ENCODE measurements around the gene TYW1B. TPM values are rescaled to one million over a fixed set of nuclear protein-coding genes. Genes with fewer than 3 reads are reported as not detected.
"Not testable (repeated sequence)": the region's sequence is repeated elsewhere in the genome, so short reads cannot be mapped to it uniquely, and the experiment has no call there.

The TYW1B gene
- total RNA-seq, 1 experiment from 2014 or later = 3.9 TPM

DNA sequence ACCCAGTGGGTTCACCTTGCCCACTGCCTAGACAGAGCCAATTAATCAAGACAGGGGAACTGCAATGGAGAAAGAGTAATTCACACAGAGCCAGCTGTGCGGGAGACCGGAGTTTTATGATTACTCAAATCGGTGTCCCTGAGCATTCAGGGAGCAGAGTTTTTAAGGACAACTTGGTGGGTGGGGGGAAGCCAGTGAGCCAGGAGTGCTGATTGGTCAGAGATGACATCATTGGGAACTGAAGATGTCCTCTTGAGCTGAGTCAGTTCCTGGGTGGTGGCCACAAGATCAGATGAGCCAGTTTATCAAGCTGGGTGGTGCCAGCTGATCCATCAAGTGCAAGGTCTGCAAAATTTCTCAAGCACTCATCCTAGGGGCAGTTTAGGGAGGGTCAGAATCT is 240.7 kb downstream of the TYW1B start:
- H3K4me2 ChIP-seq (ENCODE audit: low read length); H3K9me3 ChIP-seq (ENCODE audit: low read length); DNase-seq; BruUV-seq (replicated peaks); H4K20me1 ChIP-seq (ENCODE audit: low read length); H3K4me1 ChIP-seq (ENCODE audit: insufficient read depth, low read length); H2AFZ ChIP-seq (ENCODE audit: low read length); POLR2A ChIA-PET (ENCODE audit: unreplicated experiment); H3K9me2 ChIP-seq (replicated peaks; ENCODE audit: low read length); H3F3A ChIP-seq (ENCODE audit: low read length, unreplicated experiment); H3K9ac ChIP-seq (ENCODE audit: low read length); ATAC-seq; H3K36me3 ChIP-seq (ENCODE audit: low read depth, low read length); H3K79me2 ChIP-seq (ENCODE audit: low read length); H3K27me3 ChIP-seq (ENCODE audit: low read length); H3K27ac ChIP-seq (ENCODE audit: low read length); intact Hi-C loops (cut with micrococcal nuclease); H3K4me3 ChIP-seq (ENCODE audit: low read length); CTCF ChIA-PET: not testable (repeated sequence)

DNA sequence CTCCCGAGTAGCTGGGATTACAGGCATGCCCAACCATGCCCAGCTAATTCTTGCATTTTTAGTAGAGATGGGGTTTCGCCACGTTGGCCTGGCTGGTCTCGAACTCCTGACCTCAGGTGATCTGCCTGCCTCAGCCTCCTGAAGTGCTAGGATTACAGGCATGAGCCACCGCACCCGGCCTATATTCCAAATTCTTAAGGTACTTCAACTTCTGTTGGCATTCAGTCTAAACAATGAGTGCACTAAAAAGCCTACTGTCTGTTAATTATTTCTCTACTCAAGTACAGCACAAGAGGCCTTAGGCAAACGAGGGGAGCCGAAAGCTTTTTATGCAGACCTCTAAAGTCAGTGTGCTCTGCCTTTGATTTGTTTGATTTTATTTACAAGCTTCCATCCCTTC is 243.4 kb downstream of the TYW1B start:
- H3K9me2 ChIP-seq (replicated peaks; ENCODE audit: low read length); intact Hi-C loops (cut with micrococcal nuclease); H3K79me2 ChIP-seq (ENCODE audit: low read length); DNase-seq; H3K4me3 ChIP-seq (ENCODE audit: low read length); ATAC-seq; H3K27me3 ChIP-seq (ENCODE audit: low read length); H3F3A ChIP-seq (ENCODE audit: low read length, unreplicated experiment); H3K4me1 ChIP-seq (ENCODE audit: insufficient read depth, low read length); CTCF ChIA-PET; H3K27ac ChIP-seq (ENCODE audit: low read length); H3K9me3 ChIP-seq (ENCODE audit: low read length); H4K20me1 ChIP-seq (ENCODE audit: low read length); H2AFZ ChIP-seq (ENCODE audit: low read length); BruUV-seq (replicated peaks); H3K36me3 ChIP-seq (ENCODE audit: low read depth, low read length); H3K9ac ChIP-seq (ENCODE audit: low read length); POLR2A ChIA-PET (ENCODE audit: unreplicated experiment); H3K4me2 ChIP-seq (ENCODE audit: low read length): not testable (repeated sequence)

DNA sequence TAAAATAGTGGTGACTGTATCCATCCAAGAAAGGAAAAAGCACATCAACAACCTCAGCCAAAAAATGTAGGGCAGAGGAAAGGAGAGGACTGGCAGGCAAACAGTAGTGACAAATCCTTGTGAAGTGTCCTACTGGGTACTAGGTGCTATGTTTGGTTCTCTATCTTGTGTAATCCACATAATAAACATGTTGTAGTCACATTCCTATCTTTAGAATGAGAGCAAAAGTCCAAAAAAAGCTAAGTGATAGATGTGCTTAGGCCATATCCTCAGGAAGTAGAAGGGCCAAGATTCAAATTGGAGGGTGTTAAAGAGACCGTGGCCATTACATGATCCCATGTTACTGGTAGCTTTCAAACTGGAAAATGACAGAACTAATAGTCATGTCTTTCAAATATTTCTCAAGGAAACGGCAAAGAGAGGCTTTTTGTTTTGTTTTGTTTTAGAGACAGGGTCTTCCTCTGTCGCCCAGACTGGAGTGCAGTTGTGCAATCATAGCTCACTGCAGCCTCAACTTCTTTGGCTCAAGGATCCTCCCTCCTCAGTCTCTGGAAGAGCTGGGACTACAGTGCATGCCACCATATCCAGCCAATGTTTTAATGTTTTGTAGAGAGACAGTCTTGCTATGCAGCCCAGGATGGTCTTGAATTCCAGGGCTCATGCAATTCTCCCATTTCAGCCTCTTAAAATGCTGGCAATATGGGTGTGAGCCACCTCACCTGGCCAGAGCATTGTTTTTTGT is 244.2 kb downstream of the TYW1B start:
- H3K4me2 ChIP-seq (ENCODE audit: low read length); intact Hi-C loops (cut with micrococcal nuclease); H3K9me2 ChIP-seq (replicated peaks; ENCODE audit: low read length); H4K20me1 ChIP-seq (ENCODE audit: low read length); DNase-seq; H2AFZ ChIP-seq (ENCODE audit: low read length); H3K4me1 ChIP-seq (ENCODE audit: insufficient read depth, low read length); H3K27ac ChIP-seq (ENCODE audit: low read length); POLR2A ChIA-PET (ENCODE audit: unreplicated experiment); H3K4me3 ChIP-seq (ENCODE audit: low read length); H3F3A ChIP-seq (ENCODE audit: low read length, unreplicated experiment); BruUV-seq (replicated peaks); H3K9me3 ChIP-seq (ENCODE audit: low read length); H3K79me2 ChIP-seq (ENCODE audit: low read length); CTCF ChIA-PET; H3K36me3 ChIP-seq (ENCODE audit: low read depth, low read length); ATAC-seq; H3K27me3 ChIP-seq (ENCODE audit: low read length); H3K9ac ChIP-seq (ENCODE audit: low read length): not testable (repeated sequence)

DNA sequence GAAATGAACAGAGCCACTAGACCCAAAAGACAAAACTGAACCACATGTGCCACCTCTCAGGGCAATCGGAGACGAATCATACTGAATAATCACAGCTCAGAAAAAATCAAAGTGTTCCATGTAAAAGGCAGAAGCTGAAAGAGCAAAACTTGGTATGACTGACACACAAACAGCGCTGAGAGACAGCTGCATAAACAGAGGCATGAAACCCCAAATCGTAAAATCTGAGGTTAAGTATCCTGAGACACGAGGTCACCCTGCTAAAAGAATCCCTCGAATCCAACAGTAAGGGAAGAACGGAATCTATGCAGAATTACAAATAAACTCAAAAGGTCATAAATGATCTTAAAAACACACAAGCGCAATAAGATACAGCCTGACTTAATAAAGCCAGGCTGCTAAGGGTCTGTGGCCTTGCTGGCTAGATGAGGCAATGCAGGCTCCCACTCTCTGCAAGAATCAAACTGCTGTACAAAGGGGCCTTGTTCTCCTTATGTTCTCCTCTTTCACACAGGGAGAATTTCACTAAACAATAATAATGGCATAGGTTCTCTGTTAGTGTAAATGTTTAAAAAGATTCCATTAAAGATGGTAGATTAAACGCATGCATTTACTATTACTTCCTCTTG is 247.7 kb downstream of the TYW1B start:
- H3K4me1 ChIP-seq (ENCODE audit: insufficient read depth, low read length); intact Hi-C loops (cut with micrococcal nuclease); H3K9ac ChIP-seq (ENCODE audit: low read length); H3K9me2 ChIP-seq (replicated peaks; ENCODE audit: low read length); H4K20me1 ChIP-seq (ENCODE audit: low read length); H2AFZ ChIP-seq (ENCODE audit: low read length); H3K27ac ChIP-seq (ENCODE audit: low read length); DNase-seq; BruUV-seq (replicated peaks); CTCF ChIA-PET; H3K79me2 ChIP-seq (ENCODE audit: low read length); H3K9me3 ChIP-seq (ENCODE audit: low read length); H3K36me3 ChIP-seq (ENCODE audit: low read depth, low read length); H3K4me2 ChIP-seq (ENCODE audit: low read length); H3K4me3 ChIP-seq (ENCODE audit: low read length); POLR2A ChIA-PET (ENCODE audit: unreplicated experiment); H3K27me3 ChIP-seq (ENCODE audit: low read length); H3F3A ChIP-seq (ENCODE audit: low read length, unreplicated experiment); ATAC-seq: not testable (repeated sequence)

Data from PC-3 (cell line).